ENCODE results near the gene CLPTM1L.

Gene CLPTM1L

GRCh38 chr5:1325870-1326531, 18.9 kb downstream of the CLPTM1L start:
- DNase-seq (ENCODE audit: low read depth): no peak

- no peak for DNase-seq (ENCODE audit: low read depth)
These were observed 19.6 kb downstream of the CLPTM1L start for GRCh38 chr5:1325191-1325741.

- DNase-seq (ENCODE audit: low read depth): no peak
These were observed 20.1 kb downstream of the CLPTM1L start for GRCh38 chr5:1324719-1325190.

GRCh38 chr5:1324301-1324700, 20.6 kb downstream of the CLPTM1L start:
- DNase-seq (ENCODE audit: low read depth): no peak

- no peak for DNase-seq (ENCODE audit: low read depth)
These were observed 21.1 kb downstream of the CLPTM1L start for GRCh38 chr5:1323803-1324173.

- no peak for DNase-seq (ENCODE audit: low read depth)
These were observed 21.7 kb downstream of the CLPTM1L start for GRCh38 chr5:1322955-1323802.

GRCh38 chr5:1322036-1322900, 22.6 kb downstream of the CLPTM1L start:
- DNase-seq (ENCODE audit: low read depth): no peak

GRCh38 chr5:1321576-1321975, 23.3 kb downstream of the CLPTM1L start:
- no peak for DNase-seq (ENCODE audit: low read depth)

- DNase-seq (ENCODE audit: low read depth): no peak
These were observed 24.2 kb downstream of the CLPTM1L start for GRCh38 chr5:1320436-1321344.

- DNase-seq (ENCODE audit: low read depth): no peak
These were observed 25.3 kb downstream of the CLPTM1L start for GRCh38 chr5:1319436-1320256.

- no peak for DNase-seq (ENCODE audit: low read depth)
These were observed 26.1 kb downstream of the CLPTM1L start for GRCh38 chr5:1318659-1319251.

- no peak for DNase-seq (ENCODE audit: low read depth)
These were observed 26.9 kb downstream of the CLPTM1L start for GRCh38 chr5:1317921-1318565.

GRCh38 chr5:1316588-1317340, 28.1 kb downstream of the CLPTM1L start:
- DNase-seq (ENCODE audit: low read depth): no peak

- DNase-seq (ENCODE audit: low read depth): no peak
These were observed 29.0 kb downstream of the CLPTM1L start for GRCh38 chr5:1315709-1316587.

- no peak for DNase-seq (ENCODE audit: low read depth)
These were observed 29.7 kb downstream of the CLPTM1L start for GRCh38 chr5:1315018-1315708.

- no peak for DNase-seq (ENCODE audit: low read depth)
These were observed 30.3 kb downstream of the CLPTM1L start for GRCh38 chr5:1314564-1314982.
